ENCODE measurements around the gene LRBA. TPM values are rescaled to one million over a fixed set of nuclear protein-coding genes. Genes with fewer than 3 reads are reported as not detected.
"Not testable (repeated sequence)": the region's sequence is repeated elsewhere in the genome, so short reads cannot be mapped to it uniquely, and the experiment has no call there.

Gene LRBA
- polyA plus RNA-seq, 2 of the 4 experiments (the other 2 are of a cell fraction), result 10.7 to 25.1 TPM

DNA sequence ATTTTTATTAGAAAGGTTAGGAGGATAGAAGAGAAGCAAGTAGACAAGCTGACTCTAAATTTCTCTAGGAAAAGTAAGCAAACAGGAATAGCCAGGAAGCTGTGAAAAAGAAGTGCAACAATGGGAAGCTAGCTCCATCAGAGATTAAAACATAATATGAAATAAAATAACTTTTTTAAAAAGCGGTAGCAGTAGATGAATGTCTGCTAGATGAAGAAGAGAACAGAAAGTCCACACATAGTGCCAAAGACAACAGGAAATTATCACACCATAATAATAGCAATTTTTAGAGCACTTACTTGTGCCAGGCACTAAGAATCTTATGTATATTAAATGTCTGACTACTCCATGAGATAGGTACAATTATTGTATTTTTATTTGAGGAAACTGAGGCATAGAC lies 53.5 kb downstream of the LRBA start (continued):
- TF ChIP-seq FOSL2 (IDR thresholded peaks at IDR 0.05) (no peak), FOSL2 (CRISPR knock-in tag; IDR thresholded peaks at IDR 0.05) (no peak), KDM1A (IDR thresholded peaks at IDR 0.05; ENCODE audit: low read depth) (no peak), TFCP2L1 (CRISPR knock-in tag; IDR thresholded peaks at IDR 0.05) (no peak), ZC3H11A (IDR thresholded peaks at IDR 0.05) (no peak), KDM5A (IDR thresholded peaks at IDR 0.05) (no peak), CHD4 (IDR thresholded peaks at IDR 0.05; ENCODE audit: borderline replicate concordance) (no peak)
- TF ChIP-seq, protein P1, sequence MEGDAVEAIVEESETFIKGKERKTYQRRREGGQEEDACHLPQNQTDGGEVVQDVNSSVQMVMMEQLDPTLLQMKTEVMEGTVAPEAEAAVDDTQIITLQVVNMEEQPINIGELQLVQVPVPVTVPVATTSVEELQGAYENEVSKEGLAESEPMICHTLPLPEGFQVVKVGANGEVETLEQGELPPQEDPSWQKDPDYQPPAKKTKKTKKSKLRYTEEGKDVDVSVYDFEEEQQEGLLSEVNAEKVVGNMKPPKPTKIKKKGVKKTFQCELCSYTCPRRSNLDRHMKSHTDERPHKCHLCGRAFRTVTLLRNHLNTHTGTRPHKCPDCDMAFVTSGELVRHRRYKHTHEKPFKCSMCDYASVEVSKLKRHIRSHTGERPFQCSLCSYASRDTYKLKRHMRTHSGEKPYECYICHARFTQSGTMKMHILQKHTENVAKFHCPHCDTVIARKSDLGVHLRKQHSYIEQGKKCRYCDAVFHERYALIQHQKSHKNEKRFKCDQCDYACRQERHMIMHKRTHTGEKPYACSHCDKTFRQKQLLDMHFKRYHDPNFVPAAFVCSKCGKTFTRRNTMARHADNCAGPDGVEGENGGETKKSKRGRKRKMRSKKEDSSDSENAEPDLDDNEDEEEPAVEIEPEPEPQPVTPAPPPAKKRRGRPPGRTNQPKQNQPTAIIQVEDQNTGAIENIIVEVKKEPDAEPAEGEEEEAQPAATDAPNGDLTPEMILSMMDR (IDR thresholded peaks at IDR 0.05), result no peak

DNA sequence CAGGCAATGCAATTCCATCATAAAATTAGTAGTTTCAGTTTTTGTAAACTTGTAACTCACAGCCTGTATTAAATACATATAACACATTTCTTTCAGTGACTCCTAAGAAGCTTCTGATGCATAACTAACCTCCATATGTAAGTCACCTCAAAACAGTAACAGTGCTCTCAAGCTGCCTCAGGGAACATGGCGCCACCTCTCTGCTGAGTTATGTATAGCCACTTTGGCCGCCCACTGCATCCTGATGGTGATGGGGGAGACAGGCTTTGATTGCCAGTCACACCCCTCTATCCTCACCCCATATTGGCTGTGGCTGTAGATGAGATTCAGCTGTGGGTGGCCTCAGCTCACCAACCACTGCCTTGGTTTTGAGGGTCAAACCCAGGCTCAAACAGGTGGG lies 54.3 kb downstream of the LRBA start:
- TF ChIP-seq HOXB13 (CRISPR knock-in tag; IDR thresholded peaks at IDR 0.05; ENCODE audit: low read depth), result no peak
- TF ChIP-seq, protein P1 (IDR thresholded peaks at IDR 0.05), result peak; percentile 32; the same call in 1 of the 3 replicates
- ATAC-seq (peak; percentile 59 to 77; a peak in 4 of 6 replicates), FAIRE-seq (no peak), DNase-seq (ENCODE audit: low read depth in 1 of 2, low spot score in 1 of 2) (peak; percentile 15 to 53)
- POLR2A ChIA-PET, result interaction anchor here (1.2 kb wide), 1 partner anchor 55 kb away, joined by 3 read pairs; the partner anchor contains the start of gene LRBA
- Histone ChIP-seq H3K9me3 (0 out of 3 replicates have a peak, but pooled peaks cover 6% of the 10 kb centered on the region), H3K4me2 (no peak overlapping the region), H3K27ac (no peak overlapping the region), H3K4me1 (peaks cover 5% of the 10 kb centered on the region; the same call in 1 of the 3 replicates), H3K4me3 (no peak overlapping the region)
- WGBS (ENCODE audit: missing lambda C conversion rate), result 86% methylated on average over 2 of the region's 2 CpGs
- CTCF ChIA-PET, result interaction anchor here (0.6 kb wide), 1 partner anchor 14 kb away, joined by 5 read pairs; no protein-coding TSS in a partner anchor

DNA sequence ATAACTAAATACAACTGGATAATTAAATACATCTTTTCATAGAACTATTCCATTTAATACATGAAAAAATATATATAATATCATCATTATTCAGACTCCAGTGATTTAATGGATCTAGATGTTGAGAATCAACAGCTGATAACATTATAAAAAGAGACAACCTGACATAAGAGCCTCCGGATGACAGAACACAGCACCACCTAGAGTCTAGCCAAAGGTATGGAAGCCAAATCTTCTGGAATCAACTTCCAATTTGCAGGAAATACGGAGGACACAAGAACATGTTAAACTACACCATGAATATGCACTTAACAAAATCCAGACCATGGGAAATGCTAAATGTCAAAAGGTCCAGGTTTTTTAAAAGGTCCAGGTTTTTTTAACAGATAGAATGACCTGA lies 55.0 kb downstream of the LRBA start:
- 61% methylated on average over 2 of the region's 2 CpGs for WGBS (ENCODE audit: missing lambda C conversion rate)
- POLR2A ChIA-PET, result interaction anchor here (1.2 kb wide), 1 partner anchor 55 kb away, joined by 3 read pairs; the partner anchor contains the start of gene LRBA
- DNase-seq (ENCODE audit: low read depth in 1 of 2, low spot score in 1 of 2) (peak; percentile 10 to 56), ATAC-seq (peak; percentile 43 to 73; a peak in 3 of 6 replicates), FAIRE-seq (no peak)
- Histone ChIP-seq H3K4me3 (no peak overlapping the region), H3K27ac (no peak overlapping the region), H3K9me3 (0 out of 3 replicates have a peak, but pooled peaks cover 6% of the 10 kb centered on the region), H3K4me1 (peaks cover 5% of the 10 kb centered on the region; the same call in 1 of the 3 replicates), H3K4me2 (no peak overlapping the region)
- CTCF ChIA-PET, result interaction anchor here (0.6 to 0.9 kb wide), 2 partner anchors 13 to 82 kb away, joined by 3 to 5 read pairs; no protein-coding TSS in a partner anchor
- peak in 1 of 2 experiments; percentile 30; a peak in 2 of 5 replicates for TF ChIP-seq RAD21 (conservative IDR thresholded peaks at IDR 0.05 in 1 of 2, IDR thresholded peaks at IDR 0.05 in 1 of 2)
- TF ChIP-seq, protein P1 (IDR thresholded peaks at IDR 0.05), result peak; percentile 39
- no peak for TF ChIP-seq HDAC2 (IDR thresholded peaks at IDR 0.05)
- TF ChIP-seq KDM5A (IDR thresholded peaks at IDR 0.05), result no peak
- TF ChIP-seq, protein P2, sequence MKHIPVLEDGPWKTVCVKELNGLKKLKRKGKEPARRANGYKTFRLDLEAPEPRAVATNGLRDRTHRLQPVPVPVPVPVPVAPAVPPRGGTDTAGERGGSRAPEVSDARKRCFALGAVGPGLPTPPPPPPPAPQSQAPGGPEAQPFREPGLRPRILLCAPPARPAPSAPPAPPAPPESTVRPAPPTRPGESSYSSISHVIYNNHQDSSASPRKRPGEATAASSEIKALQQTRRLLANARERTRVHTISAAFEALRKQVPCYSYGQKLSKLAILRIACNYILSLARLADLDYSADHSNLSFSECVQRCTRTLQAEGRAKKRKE (CRISPR knock-in tag; IDR thresholded peaks at IDR 0.05; ENCODE audit: low read depth), result no peak
- no peak for TF ChIP-seq TP53 (CRISPR knock-in tag; IDR thresholded peaks at IDR 0.05)
- no peak for TF ChIP-seq POLR2AphosphoS2 (conservative IDR thresholded peaks at IDR 0.05; ENCODE audit: low read length)

DNA sequence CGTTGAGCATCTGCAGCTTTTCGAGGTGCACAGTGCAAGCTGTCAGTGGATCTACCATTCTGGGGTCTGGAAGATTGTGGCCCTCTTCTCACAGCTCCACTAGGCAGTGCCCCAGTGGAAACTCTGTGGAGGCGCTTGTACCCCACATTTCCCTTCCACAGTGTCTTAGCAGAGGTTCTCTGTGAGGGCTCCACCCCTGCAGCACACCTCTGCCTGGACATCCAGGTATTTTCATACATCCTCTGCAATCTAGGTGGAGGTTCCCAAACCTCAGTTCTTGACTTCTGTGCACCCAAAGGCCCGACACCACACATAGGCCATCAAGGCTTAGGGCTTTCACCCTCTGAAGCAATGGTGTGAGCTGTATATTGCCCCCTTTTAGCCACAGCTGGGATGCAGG lies 57.1 kb downstream of the LRBA start:
- FAIRE-seq; DNase-seq (ENCODE audit: low read depth in 1 of 2, low spot score in 1 of 2); POLR2A ChIA-PET; H3K9me3 ChIP-seq; H3K4me2 ChIP-seq; H3K27ac ChIP-seq; H3K4me1 ChIP-seq; ATAC-seq; H3K4me3 ChIP-seq: not testable (repeated sequence)
- CTCF ChIA-PET, result interaction anchor here (1.2 kb wide), 1 partner anchor 11 kb away, joined by 5 read pairs; no protein-coding TSS in a partner anchor
- 100% methylated on average over 4 of the region's 4 CpGs for WGBS (ENCODE audit: missing lambda C conversion rate)

DNA sequence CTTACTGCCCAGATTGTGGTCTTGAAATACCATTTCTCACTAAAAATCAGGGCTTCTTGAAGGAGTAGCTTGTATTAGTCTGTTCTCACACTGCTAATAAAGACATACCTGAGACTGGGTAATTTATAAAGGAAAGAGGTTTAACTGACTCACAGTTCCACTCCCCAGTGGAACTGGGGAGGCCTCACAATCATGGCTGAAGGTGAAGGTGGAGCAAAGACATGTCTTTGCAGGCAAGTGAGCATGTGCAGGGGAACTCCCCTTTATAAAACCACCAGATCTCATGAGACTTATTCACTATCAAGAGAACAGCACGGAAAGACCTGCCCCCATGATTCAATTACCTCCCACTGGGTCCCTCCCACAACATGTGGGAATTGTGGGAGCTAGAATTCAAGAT lies 58.0 kb downstream of the LRBA start:
- H3K4me3 ChIP-seq; H3K4me2 ChIP-seq; H3K9me3 ChIP-seq; DNase-seq (ENCODE audit: low read depth in 1 of 2, low spot score in 1 of 2); ATAC-seq; H3K4me1 ChIP-seq; POLR2A ChIA-PET; FAIRE-seq; H3K27ac ChIP-seq: not testable (repeated sequence)
- CTCF ChIA-PET, result interaction anchor here (0.8 to 1.2 kb wide), 2 partner anchors 12 to 30 kb away, joined by 3 to 5 read pairs; no protein-coding TSS in a partner anchor
- 93% methylated on average over 1 of the region's 1 CpG for WGBS (ENCODE audit: missing lambda C conversion rate)

DNA sequence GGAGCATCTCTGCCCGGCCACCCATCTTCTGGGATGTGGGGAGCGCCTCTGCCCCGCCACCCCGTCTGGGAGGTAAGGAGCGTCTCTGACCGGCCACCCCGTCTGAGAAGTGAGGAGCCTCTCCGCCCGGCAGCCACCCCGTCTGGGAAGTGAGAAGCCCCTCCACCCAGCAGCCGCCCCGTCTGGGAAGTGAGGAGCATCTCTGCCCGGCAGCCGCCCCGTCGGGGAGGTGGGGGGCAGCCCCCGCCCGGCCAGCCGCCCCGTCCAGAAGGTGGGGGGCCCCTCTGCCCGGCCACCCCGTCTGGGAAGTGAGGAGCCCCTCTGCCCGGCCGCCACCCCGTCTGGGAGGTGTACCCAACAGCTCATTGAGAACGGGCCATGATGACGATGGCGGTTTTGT lies 61.2 kb downstream of the LRBA start:
- peaks cover 18% of the 10 kb centered on the region for H3K4me1 ChIP-seq
- H3K4me3 ChIP-seq; CTCF ChIA-PET; DNase-seq (ENCODE audit: low read depth in 1 of 2, low spot score in 1 of 2); POLR2A ChIA-PET; H3K4me2 ChIP-seq; FAIRE-seq; ATAC-seq; H3K9me3 ChIP-seq; H3K27ac ChIP-seq: not testable (repeated sequence)
- WGBS (ENCODE audit: missing lambda C conversion rate), result 93% methylated on average over 7 of the region's 28 CpGs

Measured in A549 (cell line).